Natural killer cell (primary cell): ENCODE results near the gene TRRAP. TPM values are rescaled to one million over a fixed set of nuclear protein-coding genes. Genes with fewer than 3 reads are reported as not detected.
A peak's percentile ranks its signal among the peaks of the same experiment; 100 is the strongest.

Experiments used
- ATAC-seq, 3 donors: fragments of 150-1000 bp in 2 of 3; fragments of 200-7000 bp in 1 of 3; cut with Tn5 transposase; 1 replicate in 1 of 3; 2 replicates in 2 of 3; pipeline ENCODE4 v1.10.0; 2021; ENCODE audit warnings: mild to moderate bottlenecking in 2 of 3, moderate library complexity in 2 of 3
- DNase-seq, 2 donors: peaks; one replicate each; pipeline versions ENCODE4 v3.0.0 to v3.0.0-alpha.2; 2013 to 2021; ENCODE audit warnings: mixed read lengths in 1 of 2
- H3K27ac ChIP-seq: one replicate; pipeline ENCODE4 v1.5.1; 2013; ENCODE audit warnings: mild to moderate bottlenecking, low read length
- H3K27me3 ChIP-seq: one replicate; pipeline ENCODE4 v1.6.1; 2013; ENCODE audit warnings: low read length; ENCODE audit not compliant: control insufficient read depth, insufficient read depth
- H3K36me3 ChIP-seq: one replicate; pipeline ENCODE4 v1.6.1; 2013; ENCODE audit warnings: low read length; ENCODE audit not compliant: control insufficient read depth, insufficient read depth
- H3K4me1 ChIP-seq: one replicate; pipeline ENCODE4 v1.6.1; 2013; ENCODE audit warnings: low read length; ENCODE audit not compliant: control insufficient read depth, insufficient read depth
- H3K4me3 ChIP-seq: one replicate; pipeline ENCODE4 v1.5.1; 2013; ENCODE audit warnings: low read length
- H3K9me3 ChIP-seq: one replicate; pipeline ENCODE4 v1.6.1; 2013; ENCODE audit warnings: low read length; ENCODE audit not compliant: control insufficient read depth, insufficient read depth
- H3K27ac Mint-ChIP-seq, 2 donors: one replicate each; pipeline ENCODE4 v1.8.0; 2022; ENCODE audit warnings: mild to moderate bottlenecking in 2 of 2, mixed read lengths in 2 of 2, moderate library complexity in 1 of 2
- H3K27me3 Mint-ChIP-seq, 2 donors: one replicate each; pipeline ENCODE4 v1.8.0; 2022; ENCODE audit warnings: low read depth in 2 of 2, mixed read lengths in 2 of 2
- H3K36me3 Mint-ChIP-seq: one replicate; pipeline ENCODE4 v1.8.0; 2022; ENCODE audit warnings: mixed read lengths
- H3K4me1 Mint-ChIP-seq, 2 donors: one replicate each; pipeline ENCODE4 v1.8.0; 2022; ENCODE audit warnings: mixed read lengths in 2 of 2
- H3K4me3 Mint-ChIP-seq: one replicate; pipeline ENCODE4 v1.8.0; 2022; ENCODE audit warnings: mild to moderate bottlenecking, moderate library complexity, mixed read lengths
- H3K9me3 Mint-ChIP-seq, 2 donors: one replicate each; pipeline ENCODE4 v1.8.0; 2022; ENCODE audit warnings: mixed read lengths in 2 of 2
- WGBS: methylation state at CpG from one replicate; pipeline ENCODE4 v1.1.7; 2013; ENCODE audit warnings: missing lambda C conversion rate; ENCODE audit not compliant: insufficient coverage; 5-methylcytosine and 5-hydroxymethylcytosine counted together
- intact Hi-C: fragments of 100-400 bp; cut with micrococcal nuclease; formaldehyde crosslinking; loops from one replicate; pipeline ENCODE4 v1.14.2; 2022
- total RNA-seq, 4 donors: library from RNA; stranded (reverse); fragments of 120-200 nt in 1 of 4; gene quantifications; one replicate each; pipeline versions ENCODE4 v1.2.3 to v1.2.4, GENCODE V29; 2013 to 2022
- TF ChIP-seq, protein P1 (sequence below): fragments of 200-600 bp; IDR thresholded peaks from one replicate; pipeline ENCODE4 v1.8.0; 2022; ENCODE audit warnings: antibody characterized with exemption

Gene TRRAP
- total RNA-seq, 3 donors from 2014 or later (not counting 1 experiment from before 2014, with no cell fraction given), result 45.4 to 62.9 (median 62.4) TPM

DNA sequence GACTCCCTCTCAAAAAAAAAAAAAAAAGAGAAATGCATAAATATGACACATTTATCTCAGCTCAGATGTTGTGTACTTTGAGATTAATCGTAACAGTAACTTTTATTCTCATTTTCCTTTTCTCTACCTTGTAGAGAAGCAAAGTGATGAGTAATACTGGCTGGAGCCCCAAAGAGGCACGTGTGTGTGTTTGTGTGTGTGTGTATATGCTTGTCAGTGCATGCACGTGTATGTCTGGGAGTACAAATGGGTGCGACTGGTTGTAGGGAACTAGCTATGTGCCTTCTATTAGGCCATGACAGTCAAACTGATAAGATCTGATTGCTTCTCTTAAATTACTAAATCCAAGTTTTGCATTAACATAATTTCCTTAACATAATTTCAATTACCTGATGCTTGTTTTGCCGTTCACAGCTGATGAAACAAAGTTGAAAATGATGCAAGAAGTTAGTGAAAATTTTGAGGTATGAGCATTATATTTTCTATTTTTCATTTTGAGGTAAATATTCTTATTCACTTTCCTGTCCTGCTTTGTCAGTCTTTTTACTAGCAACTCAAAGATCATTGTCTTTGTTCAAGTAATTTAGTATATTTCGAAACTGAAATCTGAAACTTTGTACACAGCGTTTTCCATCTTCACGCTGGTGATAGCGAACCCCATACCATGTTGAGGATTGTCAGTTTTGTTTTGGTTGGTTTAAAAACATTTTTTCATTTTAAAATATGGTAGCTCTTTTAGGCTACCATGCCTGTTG, 3.4 kb downstream of the TRRAP start:
- TF ChIP-seq, protein P1, sequence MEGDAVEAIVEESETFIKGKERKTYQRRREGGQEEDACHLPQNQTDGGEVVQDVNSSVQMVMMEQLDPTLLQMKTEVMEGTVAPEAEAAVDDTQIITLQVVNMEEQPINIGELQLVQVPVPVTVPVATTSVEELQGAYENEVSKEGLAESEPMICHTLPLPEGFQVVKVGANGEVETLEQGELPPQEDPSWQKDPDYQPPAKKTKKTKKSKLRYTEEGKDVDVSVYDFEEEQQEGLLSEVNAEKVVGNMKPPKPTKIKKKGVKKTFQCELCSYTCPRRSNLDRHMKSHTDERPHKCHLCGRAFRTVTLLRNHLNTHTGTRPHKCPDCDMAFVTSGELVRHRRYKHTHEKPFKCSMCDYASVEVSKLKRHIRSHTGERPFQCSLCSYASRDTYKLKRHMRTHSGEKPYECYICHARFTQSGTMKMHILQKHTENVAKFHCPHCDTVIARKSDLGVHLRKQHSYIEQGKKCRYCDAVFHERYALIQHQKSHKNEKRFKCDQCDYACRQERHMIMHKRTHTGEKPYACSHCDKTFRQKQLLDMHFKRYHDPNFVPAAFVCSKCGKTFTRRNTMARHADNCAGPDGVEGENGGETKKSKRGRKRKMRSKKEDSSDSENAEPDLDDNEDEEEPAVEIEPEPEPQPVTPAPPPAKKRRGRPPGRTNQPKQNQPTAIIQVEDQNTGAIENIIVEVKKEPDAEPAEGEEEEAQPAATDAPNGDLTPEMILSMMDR, result no peak
- WGBS, result 91% methylated on average over 6 of the region's 9 CpGs
- Histone ChIP-seq H3K27me3 (no peaks in the 10 kb centered on the region), H3K9me3 (no peaks in the 10 kb centered on the region), H3K27ac (no peak overlapping the region), H3K36me3 (peaks cover 37% of the 10 kb centered on the region), H3K4me3 (no peak overlapping the region), H3K4me1 (peaks cover 23% of the 10 kb centered on the region)
- ATAC-seq (no peak), DNase-seq (no peak)
- Mint-ChIP-seq H3K4me3 (no peak overlapping the region), H3K4me1 (peaks cover 9 to 20% of the 10 kb centered on the region in 2 donors), H3K36me3 (no peaks in the 10 kb centered on the region), H3K27me3 (no peaks in the 10 kb centered on the region), H3K9me3 (no peaks in the 10 kb centered on the region), H3K27ac (no peak overlapping the region)
- intact Hi-C loops, result no loop called here

DNA sequence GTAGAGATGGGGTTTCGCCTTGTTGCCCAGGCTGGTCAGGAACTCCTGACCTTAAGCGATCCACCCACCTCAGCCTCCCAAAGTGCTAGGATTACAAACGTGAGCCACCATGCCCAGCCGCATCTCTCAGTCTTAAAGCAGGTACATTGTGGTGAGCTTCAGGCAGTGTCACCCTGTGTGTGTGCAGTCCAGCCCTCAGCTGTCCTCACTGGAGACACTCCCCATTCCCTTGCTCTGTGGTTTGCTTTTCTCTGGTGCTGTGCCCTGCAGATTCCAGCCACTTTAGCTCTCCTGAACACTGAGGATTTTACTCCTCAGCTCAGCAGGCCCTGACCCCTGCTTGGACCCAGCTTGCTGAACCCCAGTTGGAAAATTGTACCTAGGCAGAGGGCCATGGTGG, 6.1 kb downstream of the TRRAP start:
- no peak overlapping the region for H3K4me3 Mint-ChIP-seq
- intact Hi-C loops, result no loop called here
- no peaks in the 10 kb centered on the region for H3K27me3 ChIP-seq
- no peaks in the 10 kb centered on the region for H3K9me3 ChIP-seq
- peaks cover 13% of the 10 kb centered on the region for H3K4me1 ChIP-seq
- H3K27ac ChIP-seq, result no peak overlapping the region
- H3K36me3 Mint-ChIP-seq, result no peaks in the 10 kb centered on the region
- H3K27me3 Mint-ChIP-seq, result no peaks in the 10 kb centered on the region
- H3K27ac Mint-ChIP-seq, result no peak overlapping the region
- no peak overlapping the region for H3K4me3 ChIP-seq
- ATAC-seq (no peak), DNase-seq (no peak)
- H3K36me3 ChIP-seq, result peaks cover 43% of the 10 kb centered on the region
- peaks cover 5 to 25% of the 10 kb centered on the region in 2 donors for H3K4me1 Mint-ChIP-seq
- TF ChIP-seq, protein P1, result no peak
- 93% methylated on average over 4 of the region's 4 CpGs for WGBS
- H3K9me3 Mint-ChIP-seq, result no peaks in the 10 kb centered on the region

DNA sequence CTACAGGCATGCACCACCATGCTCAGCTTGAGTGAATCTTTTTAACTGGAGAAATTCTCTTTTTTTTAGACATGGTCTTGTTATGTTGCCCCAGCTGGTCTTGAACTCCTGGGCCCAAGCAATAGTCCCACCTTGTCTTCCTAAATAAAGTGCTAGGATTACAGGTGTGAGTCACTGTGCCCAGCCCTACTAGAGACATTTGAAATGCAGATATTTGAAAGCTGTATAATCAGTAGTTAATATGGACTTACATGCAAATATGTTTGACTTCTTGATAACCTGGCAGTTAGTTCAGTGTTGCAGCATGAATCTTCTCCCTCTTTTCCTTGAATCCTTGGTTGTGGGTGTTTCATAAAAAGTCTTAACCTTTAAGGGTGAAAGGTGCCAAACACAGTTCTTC, 8.7 kb downstream of the TRRAP start:
- H3K36me3 Mint-ChIP-seq, result peaks cover 4% of the 10 kb centered on the region
- no peaks in the 10 kb centered on the region for H3K4me1 ChIP-seq
- no peaks in the 10 kb centered on the region for H3K9me3 ChIP-seq
- H3K27me3 ChIP-seq, result no peaks in the 10 kb centered on the region
- no peak overlapping the region for H3K27ac ChIP-seq
- no peak overlapping the region for H3K27ac Mint-ChIP-seq
- DNase-seq, result no peak
- no peak overlapping the region for H3K4me3 ChIP-seq
- peaks cover 49% of the 10 kb centered on the region for H3K36me3 ChIP-seq
- H3K27me3 Mint-ChIP-seq, result no peaks in the 10 kb centered on the region
- peaks cover 0 to 14% of the 10 kb centered on the region in 2 donors for H3K4me1 Mint-ChIP-seq
- H3K4me3 Mint-ChIP-seq, result no peak overlapping the region
- TF ChIP-seq, protein P1, result no peak
- no peaks in the 10 kb centered on the region for H3K9me3 Mint-ChIP-seq
- no peak for ATAC-seq
- intact Hi-C loops, result no loop called here

DNA sequence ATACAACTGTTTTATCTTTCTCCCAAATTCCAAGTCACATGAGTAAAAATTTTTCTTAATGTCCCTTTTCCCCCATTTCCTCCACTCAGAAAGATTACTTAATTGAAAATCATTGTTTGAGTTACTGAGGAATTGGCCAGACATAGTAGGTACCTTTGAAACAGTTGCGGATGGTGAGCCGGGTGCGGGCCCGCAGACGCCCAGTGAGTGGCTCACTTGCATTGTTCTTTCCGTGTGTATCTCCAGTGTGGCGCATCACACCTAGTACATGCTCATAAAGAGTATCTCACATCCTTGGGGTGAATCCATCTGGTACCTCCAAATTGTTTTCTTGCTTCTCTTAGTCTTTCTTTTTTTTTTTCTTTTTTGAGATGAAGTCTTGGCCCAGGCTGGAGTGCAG, 14.3 kb downstream of the TRRAP start:
- peaks cover 27% of the 10 kb centered on the region for H3K36me3 Mint-ChIP-seq
- TF ChIP-seq, protein P1, result no peak

More for the DNA sequence above, 14.3 kb downstream of the TRRAP start:
- Mint-ChIP-seq H3K9me3 (no peaks in the 10 kb centered on the region), H3K4me1 (peaks cover 6 to 12% of the 10 kb centered on the region in 2 donors), H3K27me3 (no peaks in the 10 kb centered on the region), H3K4me3 (no peak overlapping the region), H3K27ac (peak overlapping the region in 1 of 2 donors; percentile 44)
- Histone ChIP-seq H3K4me1 (no peaks in the 10 kb centered on the region), H3K4me3 (no peak overlapping the region), H3K27ac (no peak overlapping the region), H3K9me3 (no peaks in the 10 kb centered on the region), H3K36me3 (peaks cover 60% of the 10 kb centered on the region), H3K27me3 (no peaks in the 10 kb centered on the region)
- DNase-seq (no peak), ATAC-seq (no peak)
- intact Hi-C loops, result no loop called here
- WGBS, result 96% methylated on average over 7 of the region's 7 CpGs
